Measurements from ENCODE around the gene ZNF157.
A peak's percentile ranks its signal among the peaks of the same experiment; 100 is the strongest.

The ZNF157 gene

GRCh38 chrX:47446971-47447370 lies 76.6 kb downstream of the ZNF157 start:
- no peak for DNase-seq (ENCODE audit: low read depth)

DNA sequence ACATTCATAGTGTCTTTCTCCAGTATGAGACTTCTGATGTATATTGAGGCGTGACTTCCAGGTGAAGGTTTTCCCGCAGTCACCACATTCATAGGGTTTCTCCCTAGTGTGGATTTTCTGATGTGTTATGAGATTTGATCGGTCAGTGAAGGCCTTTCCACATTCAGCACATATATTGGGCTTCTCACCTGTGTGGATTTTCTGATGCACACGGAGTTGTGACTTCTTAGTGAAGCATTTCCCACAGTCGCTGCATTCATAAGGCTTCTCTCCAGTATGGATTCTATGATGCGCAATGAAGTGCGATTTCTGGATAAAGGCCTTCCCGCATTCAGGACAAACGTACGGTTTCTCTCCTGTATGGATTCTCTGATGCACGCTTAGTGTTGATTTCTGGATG lies 77.2 kb downstream of the ZNF157 start:
- DNase-seq (ENCODE audit: low read depth), result no peak

- no peak for DNase-seq (ENCODE audit: low read depth)
Measured at GRCh38 chrX:47448165-47448806, 77.9 kb downstream of the ZNF157 start.

GRCh38 chrX:47452112-47452511 lies 81.7 kb downstream of the ZNF157 start:
- no peak for DNase-seq (ENCODE audit: low read depth)

DNA sequence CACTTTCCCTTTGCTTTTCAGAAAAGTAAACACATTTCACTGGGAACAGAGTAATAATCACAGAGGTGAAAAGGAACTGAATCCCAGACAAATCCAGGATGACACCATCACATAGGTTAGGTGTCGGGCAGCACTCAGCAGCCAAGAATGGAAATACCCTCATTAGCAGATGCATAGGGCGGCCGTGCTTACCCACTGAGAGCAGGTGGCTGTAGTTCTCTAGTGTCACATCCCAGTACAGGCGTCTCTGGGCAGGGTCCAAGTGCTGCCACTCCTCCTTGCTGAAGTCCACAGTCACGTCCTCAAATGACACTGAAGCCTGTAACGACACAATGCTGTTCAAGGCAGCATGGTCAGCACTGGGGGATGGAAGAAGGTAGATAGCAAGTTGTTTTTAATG lies 85.7 kb downstream of the ZNF157 start:
- no peak for DNase-seq (ENCODE audit: low read depth)

DNA sequence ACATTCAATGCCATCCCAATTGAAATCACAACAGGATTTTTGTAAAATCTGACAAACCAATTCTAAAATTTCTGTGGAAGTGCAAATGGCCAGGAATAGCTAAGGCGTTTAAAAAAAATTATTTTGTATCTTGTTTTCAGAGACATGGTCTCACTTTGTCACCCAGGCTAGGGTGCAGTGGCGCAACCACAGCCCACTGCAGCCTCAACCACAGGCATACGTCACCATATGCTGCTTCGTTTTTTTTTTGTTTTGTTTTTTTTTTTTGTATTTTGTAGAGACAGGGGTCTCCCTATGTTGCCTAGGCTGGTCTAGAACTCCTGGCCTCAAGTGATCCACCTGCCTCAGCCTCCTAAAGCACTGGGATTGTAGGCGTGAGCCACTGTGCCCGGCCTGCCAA lies 88.2 kb downstream of the ZNF157 start:
- peak; percentile 2 for DNase-seq (ENCODE audit: low read depth)

DNA sequence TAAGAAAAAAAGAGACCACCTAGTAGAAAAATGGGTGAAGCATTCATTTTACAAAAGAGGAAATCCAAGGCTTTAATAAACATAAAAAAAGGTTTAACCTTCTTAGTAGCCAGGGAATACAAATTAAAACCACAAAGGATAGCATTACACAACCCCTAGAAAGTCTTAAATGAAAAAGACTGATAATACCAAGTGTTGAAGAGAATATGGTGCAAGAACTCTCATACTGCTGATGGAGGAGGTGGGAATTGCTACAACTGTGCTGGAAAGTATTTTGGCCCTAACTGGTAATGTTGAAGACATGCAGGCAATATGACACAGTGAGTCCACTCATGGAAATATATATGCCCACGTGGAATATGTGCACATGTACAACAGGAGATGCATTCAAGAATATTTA lies 90.2 kb downstream of the ZNF157 start:
- no peak for DNase-seq (ENCODE audit: low read depth)

Measured in stimulated activated CD8-positive, alpha-beta memory T cell treated with anti-CD3 and anti-CD28 coated beads, Interleukin-12 subunit alpha, Interleukin-12 subunit beta, amount 100 ng/mL, for 1 hour (primary cell).